MM.1S (cell line): ENCODE measurements around the gene ANKRD16.

Experiments used
- DNase-seq: peaks from one replicate; pipeline ENCODE4 v3.0.0-alpha.2; 2015
- H2AFZ ChIP-seq: fragments of 300-600 bp; sonication (generic); 2 replicates; pipeline ENCODE4 v1.6.0; 2016; ENCODE audit warnings: antibody characterized with exemption, low read length
- H3F3A ChIP-seq: fragments of 300-600 bp; sonication (generic); 2 replicates; pipeline ENCODE4 v1.6.1; 2016; ENCODE audit warnings: mild to moderate bottlenecking, antibody characterized with exemption, low read length, moderate library complexity, mixed read lengths; ENCODE audit not compliant: insufficient read depth
- H3K27ac ChIP-seq: fragments of 300-600 bp; sonication (generic); 2 replicates; pipeline ENCODE4 v1.5.1; 2016; ENCODE audit warnings: mild to moderate bottlenecking, low read length
- H3K27me3 ChIP-seq: fragments of 300-600 bp; sonication (generic); replicated peaks from 2 replicates; pipeline ENCODE4 v1.6.0; 2016; ENCODE audit warnings: low read length; ENCODE audit not compliant: insufficient read depth
- H3K36me3 ChIP-seq: fragments of 300-600 bp; sonication (generic); replicated peaks from 2 replicates; pipeline ENCODE4 v1.6.1; 2016; ENCODE audit warnings: mild to moderate bottlenecking, low read length, mixed read lengths; ENCODE audit not compliant: insufficient read depth
- H3K4me1 ChIP-seq: fragments of 300-600 bp; sonication (generic); 2 replicates; pipeline ENCODE4 v1.6.1; 2016; ENCODE audit warnings: low read length, mixed read lengths
- H3K4me2 ChIP-seq: fragments of 300-600 bp; sonication (generic); 2 replicates; pipeline ENCODE4 v1.6.0; 2016; ENCODE audit warnings: low read depth, low read length
- H3K4me3 ChIP-seq: fragments of 300-600 bp; sonication (generic); 2 replicates; pipeline ENCODE4 v1.5.1; 2016; ENCODE audit warnings: low read length, mixed read lengths
- H3K79me2 ChIP-seq: fragments of 300-600 bp; sonication (generic); 2 replicates; pipeline ENCODE4 v1.6.1; 2016; ENCODE audit warnings: mixed run types, low read length, mixed read lengths
- H3K9ac ChIP-seq: fragments of 300-600 bp; sonication (generic); 2 replicates; pipeline ENCODE4 v1.6.1; 2016; ENCODE audit warnings: low read length, mixed read lengths
- H3K9me2 ChIP-seq: fragments of 300-600 bp; sonication (generic); replicated peaks from 2 replicates; pipeline ENCODE4 v1.6.1; 2016; ENCODE audit warnings: mild to moderate bottlenecking, low read length, mixed read lengths; ENCODE audit not compliant: insufficient read depth
- H3K9me3 ChIP-seq: fragments of 300-600 bp; sonication (generic); replicated peaks from 2 replicates; pipeline ENCODE4 v1.6.1; 2016; ENCODE audit warnings: mild to moderate bottlenecking, low read length, mixed read lengths; ENCODE audit not compliant: insufficient read depth
- H4K20me1 ChIP-seq: fragments of 300-600 bp; sonication (generic); 2 replicates; pipeline ENCODE4 v1.6.1; 2016; ENCODE audit warnings: mild to moderate bottlenecking, low read length, moderate library complexity, mixed read lengths; ENCODE audit not compliant: insufficient read depth
- CTCF ChIP-seq: fragments of 300-600 bp; sonication (generic); IDR thresholded peaks from 2 replicates; pipeline ENCODE4 v1.5.1; 2016; ENCODE audit warnings: antibody characterized with exemption, low read length, mixed read lengths
- EZH2 ChIP-seq: fragments of 300-600 bp; sonication (generic); optimal IDR thresholded peaks from 2 replicates; pipeline ENCODE3; 2017; ENCODE audit warnings: low read depth, mild to moderate bottlenecking, antibody characterized with exemption, low read length, mixed read lengths
- EZH2phosphoT487 ChIP-seq: fragments of 300-600 bp; sonication (generic); IDR thresholded peaks from 2 replicates; pipeline ENCODE4 v1.6.1; 2018; ENCODE audit warnings: antibody characterized with exemption, low read length

The ANKRD16 gene

GRCh38 chr10:5844345-5845055 is 45.2 kb downstream of the ANKRD16 start:
- no peak for TF ChIP-seq CTCF
- TF ChIP-seq EZH2phosphoT487 = no peak
- TF ChIP-seq EZH2 = no peak
- H2AFZ ChIP-seq = no peak overlapping the region
- H3K36me3 ChIP-seq = no peaks in the 10 kb centered on the region
- H3F3A ChIP-seq = no peaks in the 10 kb centered on the region
- H3K27ac ChIP-seq = no peak overlapping the region
- H3K9me2 ChIP-seq = no peaks in the 10 kb centered on the region
- H3K9ac ChIP-seq = no peak overlapping the region
- no peaks in the 10 kb centered on the region for H3K4me1 ChIP-seq
- H3K4me3 ChIP-seq = no peak overlapping the region
- H3K9me3 ChIP-seq = no peaks in the 10 kb centered on the region
- no peak overlapping the region for H3K4me2 ChIP-seq
- no peaks in the 10 kb centered on the region for H4K20me1 ChIP-seq
- H3K79me2 ChIP-seq = no peaks in the 10 kb centered on the region
- peaks cover 4% of the 10 kb centered on the region; the same call in 1 of the 2 replicates for H3K27me3 ChIP-seq
- no peak for DNase-seq

GRCh38 chr10:5843686-5844344 is 45.9 kb downstream of the ANKRD16 start:
- DNase-seq = no peak
- H3K27ac ChIP-seq = no peak overlapping the region
- no peak overlapping the region for H3K4me2 ChIP-seq
- H3K27me3 ChIP-seq = peaks cover 4% of the 10 kb centered on the region; the same call in 1 of the 2 replicates
- no peak for TF ChIP-seq EZH2
- no peak for TF ChIP-seq CTCF
- no peak for TF ChIP-seq EZH2phosphoT487
- H3K36me3 ChIP-seq = no peaks in the 10 kb centered on the region
- no peaks in the 10 kb centered on the region for H4K20me1 ChIP-seq
- H3K9me2 ChIP-seq = no peaks in the 10 kb centered on the region
- no peak overlapping the region for H3K4me3 ChIP-seq
- no peak overlapping the region for H3K9ac ChIP-seq
- no peaks in the 10 kb centered on the region for H3K4me1 ChIP-seq
- H3F3A ChIP-seq = no peaks in the 10 kb centered on the region
- H2AFZ ChIP-seq = no peak overlapping the region
- H3K9me3 ChIP-seq = no peaks in the 10 kb centered on the region
- H3K79me2 ChIP-seq = no peaks in the 10 kb centered on the region

GRCh38 chr10:5841965-5842364 is 47.7 kb downstream of the ANKRD16 start:
- H3K4me3 ChIP-seq = no peak overlapping the region
- H3K9me2 ChIP-seq = no peaks in the 10 kb centered on the region
- no peaks in the 10 kb centered on the region for H3K4me1 ChIP-seq
- no peak overlapping the region for H3K27ac ChIP-seq
- no peak overlapping the region for H3K4me2 ChIP-seq
- DNase-seq = no peak
- H3K9me3 ChIP-seq = no peaks in the 10 kb centered on the region
- no peaks in the 10 kb centered on the region for H3K36me3 ChIP-seq
- H3K27me3 ChIP-seq = peaks cover 4% of the 10 kb centered on the region; the same call in 1 of the 2 replicates
- TF ChIP-seq CTCF (no peak), EZH2phosphoT487 (no peak), EZH2 (no peak)
- H4K20me1 ChIP-seq = no peaks in the 10 kb centered on the region
- H3K9ac ChIP-seq = no peak overlapping the region
- H2AFZ ChIP-seq = no peak overlapping the region
- H3K79me2 ChIP-seq = no peaks in the 10 kb centered on the region
- no peaks in the 10 kb centered on the region for H3F3A ChIP-seq
